ENCODE measurements around the gene MFAP4.

- TF ChIP-seq POLR2AphosphoS5 (IDR thresholded peaks at IDR 0.05) (no peak), CTCF (IDR thresholded peaks at IDR 0.05; ENCODE audit: poor library complexity, severe bottlenecking) (no peak), EZH2 (IDR thresholded peaks at IDR 0.05; ENCODE audit: borderline replicate concordance, insufficient read depth, low read length, poor library complexity, severe bottlenecking) (no peak)
Measured at GRCh38 chr17:19390951-19391350, 4.0 kb upstream of the MFAP4 start.

All from neural cell (in vitro differentiated cells).